Uterus (tissue), 2 donors: ENCODE results near the gene TCAF1.

Experiments
- POLR2A ChIP-seq, 2 donors: fragments of 450-650 bp; IDR thresholded peaks; one replicate each; pipeline ENCODE4 v1.6.1; 2016; ENCODE audit warnings: antibody characterized with exemption in 2 of 2, mild to moderate bottlenecking in 1 of 2, moderate library complexity in 1 of 2
- TF ChIP-seq, protein P1 (sequence below), 4 experiments: fragments of 200-600 bp in 2 of 4; fragments of 450-650 bp in 2 of 4; sonication (generic) in 2 of 4; IDR thresholded peaks; one replicate each; pipeline ENCODE4 v1.5.1; 2016 to 2019; ENCODE audit warnings: antibody characterized with exemption in 4 of 4, mild to moderate bottlenecking in 2 of 4, moderate library complexity in 1 of 4

GRCh38 chr7:143882604-143883078 is 19.3 kb downstream of the TCAF1 start:
- TF ChIP-seq, protein P1, sequence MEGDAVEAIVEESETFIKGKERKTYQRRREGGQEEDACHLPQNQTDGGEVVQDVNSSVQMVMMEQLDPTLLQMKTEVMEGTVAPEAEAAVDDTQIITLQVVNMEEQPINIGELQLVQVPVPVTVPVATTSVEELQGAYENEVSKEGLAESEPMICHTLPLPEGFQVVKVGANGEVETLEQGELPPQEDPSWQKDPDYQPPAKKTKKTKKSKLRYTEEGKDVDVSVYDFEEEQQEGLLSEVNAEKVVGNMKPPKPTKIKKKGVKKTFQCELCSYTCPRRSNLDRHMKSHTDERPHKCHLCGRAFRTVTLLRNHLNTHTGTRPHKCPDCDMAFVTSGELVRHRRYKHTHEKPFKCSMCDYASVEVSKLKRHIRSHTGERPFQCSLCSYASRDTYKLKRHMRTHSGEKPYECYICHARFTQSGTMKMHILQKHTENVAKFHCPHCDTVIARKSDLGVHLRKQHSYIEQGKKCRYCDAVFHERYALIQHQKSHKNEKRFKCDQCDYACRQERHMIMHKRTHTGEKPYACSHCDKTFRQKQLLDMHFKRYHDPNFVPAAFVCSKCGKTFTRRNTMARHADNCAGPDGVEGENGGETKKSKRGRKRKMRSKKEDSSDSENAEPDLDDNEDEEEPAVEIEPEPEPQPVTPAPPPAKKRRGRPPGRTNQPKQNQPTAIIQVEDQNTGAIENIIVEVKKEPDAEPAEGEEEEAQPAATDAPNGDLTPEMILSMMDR (IDR thresholded peaks at IDR 0.05): no peak
- TF ChIP-seq POLR2A (IDR thresholded peaks at IDR 0.05): no peak
